Renal pelvis (tissue), 4 donors: ENCODE data around the gene ADARB1. TPM values are rescaled to one million over a fixed set of nuclear protein-coding genes. Genes with fewer than 3 reads are reported as not detected.

Experiments used
- DNase-seq: peaks from one replicate; pipeline ENCODE4 v3.0.0-alpha.2; 2013
- polyA plus RNA-seq, 3 donors: library from polyadenylated mRNA; unstranded; fragments of 120-200 nt; gene quantifications; one replicate each; pipeline ENCODE4 v1.2.1, GENCODE V29; 2013; ENCODE audit not compliant: insufficient read length in 3 of 3

The ADARB1 gene
- polyA plus RNA-seq, 3 donors, result 15.3 to 20.9 (median 18.9) TPM

- DNase-seq, result no peak
Measured at GRCh38 chr21:45264146-45264911, 189.9 kb downstream of the ADARB1 start.

- no peak for DNase-seq
Measured at GRCh38 chr21:45264912-45265515, 190.6 kb downstream of the ADARB1 start.

- no peak for DNase-seq
Measured at GRCh38 chr21:45265721-45266517, 191.5 kb downstream of the ADARB1 start.

GRCh38 chr21:45266518-45267389, 192.4 kb downstream of the ADARB1 start:
- no peak for DNase-seq

- no peak for DNase-seq
Measured at GRCh38 chr21:45267390-45267760, 193.0 kb downstream of the ADARB1 start.

- no peak for DNase-seq
Measured at GRCh38 chr21:45269861-45270260, 195.5 kb downstream of the ADARB1 start.

GRCh38 chr21:45270306-45270821, 196.0 kb downstream of the ADARB1 start:
- no peak for DNase-seq

Other genes starting within 250 kb of the ADARB1 start
- 100 to 1,000 TPM; 279 to 290 (median 279) TPM for gene PTTG1IP, start 200.9 kb upstream of the ADARB1 start, polyA plus RNA-seq
- 10 to 100 TPM; 12.3 to 16.9 (median 12.4) TPM for gene ITGB2, start 153.7 kb upstream of the ADARB1 start, polyA plus RNA-seq
- 10 to 100 TPM; 17.9 to 24.4 (median 24.0) TPM for gene SLX9, start 134.6 kb upstream of the ADARB1 start, polyA plus RNA-seq
- gene POFUT2, start 213.3 kb downstream of the ADARB1 start, polyA plus RNA-seq, result 10 to 100 TPM; 37.9 to 41.3 (median 38.1) TPM